CD4-positive, alpha-beta memory T cell (primary cell): ENCODE results near the gene NPEPL1. TPM values are rescaled to one million over a fixed set of nuclear protein-coding genes. Genes with fewer than 3 reads are reported as not detected.

Experiments used
- CTCF ChIA-PET: fragments of 350-600 bp; sonication (Branson Sonifier 250); formaldehyde crosslinking; loops from one replicate; lab custom pipeline; 2021; ENCODE audit warnings: inconsistent platforms; ENCODE audit not compliant: partially characterized antibody; lab: Charles Lee
- POLR2A ChIA-PET: fragments of 350-600 bp; sonication (Branson Sonifier 250); formaldehyde crosslinking; loops from one replicate; lab custom pipeline; 2021; ENCODE audit not compliant: partially characterized antibody; lab: Charles Lee
- DNase-seq, 5 donors: peaks; one replicate each; pipeline versions ENCODE4 v3.0.0 to v3.0.0-alpha.2; 2020 to 2022; ENCODE audit warnings: mixed read lengths in 1 of 5
- H3K27ac ChIP-seq: one replicate; pipeline ENCODE4 v1.7.0; 2013; ENCODE audit warnings: low read depth, low read length
- H3K27me3 ChIP-seq: 2 replicates; pipeline ENCODE4 v1.7.0; 2013; ENCODE audit warnings: mild to moderate bottlenecking, low read length, moderate library complexity; ENCODE audit not compliant: insufficient read depth
- H3K36me3 ChIP-seq: 2 replicates; pipeline ENCODE4 v1.7.0; 2013; ENCODE audit warnings: mild to moderate bottlenecking, low read length, moderate library complexity; ENCODE audit not compliant: insufficient read depth
- H3K4me1 ChIP-seq: 2 replicates; pipeline ENCODE4 v1.7.0; 2013; ENCODE audit warnings: mild to moderate bottlenecking, low read length, moderate library complexity; ENCODE audit not compliant: insufficient read depth
- H3K4me3 ChIP-seq, 2 donors: one replicate each; pipeline ENCODE4 v1.7.0; 2013; ENCODE audit warnings: low read length in 2 of 2, mild to moderate bottlenecking in 1 of 2
- H3K9me3 ChIP-seq, 2 donors: one replicate each; pipeline ENCODE4 v1.7.0; 2013; ENCODE audit warnings: low read length in 2 of 2, control low read depth in 1 of 2; ENCODE audit not compliant: control insufficient read depth in 1 of 2
- H3K27ac Mint-ChIP-seq, 7 donors: one replicate each; pipeline ENCODE4 v1.8.0; 2020 to 2021; ENCODE audit warnings: mixed read lengths in 7 of 7, mild to moderate bottlenecking in 6 of 7, inconsistent platforms in 3 of 7, moderate library complexity in 3 of 7
- H3K27me3 Mint-ChIP-seq, 2 donors: one replicate each; pipeline ENCODE4 v1.8.0; 2020 to 2021; ENCODE audit warnings: mixed read lengths in 2 of 2
- H3K36me3 Mint-ChIP-seq, 2 donors: one replicate each; pipeline ENCODE4 v1.8.0; 2020 to 2021; ENCODE audit warnings: mixed read lengths in 2 of 2, inconsistent platforms in 1 of 2, mild to moderate bottlenecking in 1 of 2
- H3K4me1 Mint-ChIP-seq, 4 donors: one replicate each; pipeline ENCODE4 v1.8.0; 2020 to 2021; ENCODE audit warnings: mixed read lengths in 4 of 4, mild to moderate bottlenecking in 1 of 4
- H3K4me3 Mint-ChIP-seq, 8 donors: one replicate each; pipeline ENCODE4 v1.8.0; 2020 to 2021; ENCODE audit warnings: mixed read lengths in 8 of 8, mild to moderate bottlenecking in 7 of 8, moderate library complexity in 6 of 8, inconsistent platforms in 3 of 8
- H3K9me3 Mint-ChIP-seq, 8 donors: one replicate each; pipeline ENCODE4 v1.8.0; 2020 to 2021; ENCODE audit warnings: mixed read lengths in 8 of 8, mild to moderate bottlenecking in 5 of 8, inconsistent platforms in 3 of 8, moderate library complexity in 1 of 8
- intact Hi-C: fragments of 100-400 bp; cut with micrococcal nuclease; formaldehyde crosslinking; loops from one replicate; pipeline ENCODE4 v1.15.1; 2023
- polyA plus RNA-seq, 2 donors: library from polyadenylated mRNA; unstranded; fragments of 300-500 nt; fragmentation: Illumina TruSeq; gene quantifications; one replicate each; pipeline ENCODE4 v1.2.3, GENCODE V29; 2021
- total RNA-seq, 2 experiments: library from RNA; stranded (reverse); gene quantifications; one replicate each; pipeline ENCODE4 v1.2.3, GENCODE V29; 2021

The NPEPL1 gene
- total and polyA plus RNA-seq, 4 experiments from 2014 or later, result 8.9 to 44.8 (median 28.1) TPM

DNA sequence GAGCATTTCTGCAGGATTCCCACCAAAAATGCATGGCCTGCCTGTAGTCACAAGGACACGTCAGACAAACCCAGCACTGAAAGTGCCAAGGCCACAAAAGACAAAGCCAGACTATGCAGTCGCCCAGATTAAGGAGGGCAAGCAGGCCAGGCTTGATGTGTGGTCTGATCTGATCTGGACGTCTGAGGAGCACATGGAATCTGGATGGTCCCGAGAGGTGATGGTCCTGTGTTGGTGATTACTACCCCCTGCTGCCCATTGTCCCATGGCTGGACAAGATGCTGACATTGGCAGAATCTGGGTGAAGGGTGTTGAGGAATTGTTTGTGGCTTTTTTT lies 17.1 kb downstream of the NPEPL1 start:
- DNase-seq, result no peak
- Mint-ChIP-seq H3K27ac (peak overlapping the region in 1 of 7 donors; percentile 31), H3K36me3 (peaks cover 11 to 17% of the 10 kb centered on the region in 2 donors), H3K4me1 (peaks cover 0 to 2% (median 0%) of the 10 kb centered on the region in 4 donors), H3K9me3 (peaks cover 0 to 1% (median 0%) of the 10 kb centered on the region in 8 donors), H3K27me3 (no peaks in the 10 kb centered on the region), H3K4me3 (no peak overlapping the region)
- Histone ChIP-seq H3K4me3 (no peak overlapping the region), H3K27me3 (no peaks in the 10 kb centered on the region), H3K27ac (no peak overlapping the region), H3K9me3 (no peaks in the 10 kb centered on the region), H3K36me3 (no peaks in the 10 kb centered on the region), H3K4me1 (no peaks in the 10 kb centered on the region)
- intact Hi-C loops, result no loop called here
- ChIA-PET CTCF (no interaction called here), POLR2A (no interaction called here)

- DNase-seq, result no peak
- intact Hi-C loops, result no loop called here
- CTCF ChIA-PET, result no interaction called here
Measured at GRCh38 chr20:58710481-58711265, 18.1 kb downstream of the NPEPL1 start.

GRCh38 chr20:58711266-58712051 lies 18.9 kb downstream of the NPEPL1 start:
- Mint-ChIP-seq H3K36me3 (peaks cover 6 to 7% of the 10 kb centered on the region in 2 donors), H3K4me1 (peaks cover 0 to 2% (median 0%) of the 10 kb centered on the region in 4 donors), H3K9me3 (no peaks in the 10 kb centered on the region), H3K4me3 (no peak overlapping the region), H3K27ac (no peak overlapping the region), H3K27me3 (no peaks in the 10 kb centered on the region)
- Histone ChIP-seq H3K27ac (no peak overlapping the region), H3K9me3 (no peaks in the 10 kb centered on the region), H3K27me3 (no peaks in the 10 kb centered on the region), H3K4me3 (no peak overlapping the region), H3K4me1 (no peaks in the 10 kb centered on the region), H3K36me3 (no peaks in the 10 kb centered on the region)
- POLR2A ChIA-PET, result no interaction called here
- DNase-seq, result no peak
- intact Hi-C loops, result no loop called here
- CTCF ChIA-PET, result no interaction called here

More at GRCh38 chr20:58710481-58711265, 18.1 kb downstream of the NPEPL1 start:
- H3K36me3 ChIP-seq, result no peaks in the 10 kb centered on the region
- POLR2A ChIA-PET, result no interaction called here
- no peaks in the 10 kb centered on the region for H3K4me1 ChIP-seq
- no peaks in the 10 kb centered on the region for H3K27me3 ChIP-seq
- H3K4me3 ChIP-seq, result no peak overlapping the region
- Mint-ChIP-seq H3K4me3 (no peak overlapping the region), H3K9me3 (peaks cover 0 to 1% (median 0%) of the 10 kb centered on the region in 8 donors), H3K27ac (no peak overlapping the region), H3K36me3 (peaks cover 6 to 8% of the 10 kb centered on the region in 2 donors), H3K27me3 (no peaks in the 10 kb centered on the region), H3K4me1 (peaks cover 0 to 2% (median 0%) of the 10 kb centered on the region in 4 donors)
- H3K27ac ChIP-seq, result no peak overlapping the region
- no peaks in the 10 kb centered on the region for H3K9me3 ChIP-seq

DNA sequence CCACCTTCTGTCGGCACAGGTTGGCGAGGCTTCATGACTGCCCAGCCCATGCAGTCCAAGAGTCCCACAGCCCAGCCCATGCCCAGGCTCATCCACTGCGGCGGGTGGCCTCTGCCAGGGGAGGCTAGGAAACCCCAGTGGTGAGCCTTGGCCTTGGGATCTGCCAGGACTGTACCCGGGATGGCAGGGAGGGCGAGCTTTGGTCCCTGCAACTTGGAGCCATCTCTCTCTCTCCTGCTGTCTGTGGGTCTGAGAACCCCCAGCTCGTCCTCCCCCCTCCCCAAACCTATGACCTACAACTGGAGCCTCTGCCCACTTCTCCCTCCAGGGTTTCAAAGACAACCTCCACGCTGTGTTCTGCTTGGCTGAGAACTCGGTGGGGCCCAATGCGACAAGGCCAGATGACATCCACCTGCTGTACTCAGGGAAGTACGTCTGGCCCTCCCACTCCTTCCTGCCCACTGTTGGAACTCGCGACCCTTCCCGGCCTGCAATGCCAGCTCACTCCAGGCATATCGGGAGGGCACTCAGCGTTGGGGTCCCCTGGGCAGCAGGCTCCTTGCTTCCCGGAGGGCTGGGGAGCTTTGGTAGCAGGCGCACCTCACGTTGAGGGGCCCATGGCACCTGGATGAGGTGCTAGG lies 19.7 kb downstream of the NPEPL1 start:
- Mint-ChIP-seq H3K36me3 (peaks cover 6 to 7% of the 10 kb centered on the region in 2 donors), H3K9me3 (no peaks in the 10 kb centered on the region), H3K27ac (no peak overlapping the region), H3K27me3 (no peaks in the 10 kb centered on the region), H3K4me3 (no peak overlapping the region), H3K4me1 (peaks cover 0 to 2% (median 0%) of the 10 kb centered on the region in 4 donors)
- intact Hi-C loops, result no loop called here
- Histone ChIP-seq H3K27me3 (no peaks in the 10 kb centered on the region), H3K4me3 (no peak overlapping the region), H3K36me3 (no peaks in the 10 kb centered on the region), H3K4me1 (no peaks in the 10 kb centered on the region), H3K9me3 (no peaks in the 10 kb centered on the region), H3K27ac (no peak overlapping the region)
- DNase-seq, result no peak
- POLR2A ChIA-PET, result no interaction called here
- CTCF ChIA-PET, result no interaction called here

- no peaks in the 10 kb centered on the region for H3K9me3 ChIP-seq
- no peaks in the 10 kb centered on the region for H3K27me3 ChIP-seq
- no peaks in the 10 kb centered on the region for H3K36me3 ChIP-seq
- ChIA-PET CTCF (no interaction called here), POLR2A (no interaction called here)
- no peak overlapping the region for H3K27ac Mint-ChIP-seq
- no peaks in the 10 kb centered on the region for H3K27me3 Mint-ChIP-seq
- no peak overlapping the region for H3K4me3 ChIP-seq
- no peak for DNase-seq
- H3K4me1 Mint-ChIP-seq, result peaks cover 0 to 2% (median 0%) of the 10 kb centered on the region in 4 donors
- H3K9me3 Mint-ChIP-seq, result no peaks in the 10 kb centered on the region
- H3K27ac ChIP-seq, result no peak overlapping the region
- H3K36me3 Mint-ChIP-seq, result peaks cover 6 to 7% of the 10 kb centered on the region in 2 donors
- intact Hi-C loops, result no loop called here
- H3K4me3 Mint-ChIP-seq, result no peak overlapping the region
- no peaks in the 10 kb centered on the region for H3K4me1 ChIP-seq
Measured at GRCh38 chr20:58712806-58713731, 20.5 kb downstream of the NPEPL1 start.

DNA sequence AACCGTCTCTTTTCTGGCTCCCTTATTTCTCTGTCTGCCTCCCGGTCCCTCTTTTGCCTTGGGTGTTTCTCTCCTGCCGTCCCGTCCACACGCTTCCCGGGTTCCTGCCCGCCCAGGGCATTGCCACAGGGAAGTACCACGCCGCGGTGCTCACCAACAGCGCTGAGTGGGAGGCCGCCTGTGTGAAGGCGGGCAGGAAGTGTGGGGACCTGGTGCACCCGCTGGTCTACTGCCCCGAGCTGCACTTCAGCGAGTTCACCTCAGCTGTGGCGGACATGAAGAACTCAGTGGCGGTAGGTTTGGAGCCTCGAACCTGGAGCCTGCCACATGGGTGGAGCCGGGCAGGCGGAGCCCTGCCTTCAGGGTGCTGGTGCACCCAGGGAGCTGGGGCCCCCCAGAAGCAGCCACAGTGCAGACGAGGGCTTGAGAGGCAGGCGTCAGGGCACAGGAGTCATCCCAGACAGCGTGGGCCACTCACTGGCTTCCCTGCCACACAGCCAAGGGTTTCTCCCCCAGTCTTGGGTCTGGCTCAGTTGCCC lies 21.3 kb downstream of the NPEPL1 start:
- H3K36me3 ChIP-seq, result no peaks in the 10 kb centered on the region
- no peak overlapping the region for H3K4me3 Mint-ChIP-seq
- no peaks in the 10 kb centered on the region for H3K27me3 ChIP-seq
- H3K9me3 Mint-ChIP-seq, result no peaks in the 10 kb centered on the region
- H3K4me3 ChIP-seq, result no peak overlapping the region
- POLR2A ChIA-PET, result no interaction called here
- no peaks in the 10 kb centered on the region for H3K27me3 Mint-ChIP-seq
- no peaks in the 10 kb centered on the region for H3K4me1 ChIP-seq
- peaks cover 0 to 2% (median 0%) of the 10 kb centered on the region in 4 donors for H3K4me1 Mint-ChIP-seq
- H3K9me3 ChIP-seq, result no peaks in the 10 kb centered on the region
- H3K36me3 Mint-ChIP-seq, result peaks cover 4 to 6% of the 10 kb centered on the region in 2 donors
- no peak for DNase-seq
- intact Hi-C loops, result no loop called here
- no peak overlapping the region for H3K27ac ChIP-seq
- CTCF ChIA-PET, result no interaction called here
- H3K27ac Mint-ChIP-seq, result no peak overlapping the region
